Nephron (organoid): ENCODE measurements around the gene IPO5.
"Not testable (repeated sequence)": the region's sequence is repeated elsewhere in the genome, so short reads cannot be mapped to it uniquely, and the experiment has no call there.

Source experiments
- H3K27ac Mint-ChIP-seq, 3 experiments: 2 replicates each; pipeline ENCODE4 v1.8.0; 2020; ENCODE audit warnings: mixed read lengths in 3 of 3, mild to moderate bottlenecking in 2 of 3, moderate library complexity in 1 of 3
- H3K27me3 Mint-ChIP-seq: 2 replicates; pipeline ENCODE4 v1.8.0; 2021; ENCODE audit warnings: low read depth, mild to moderate bottlenecking, moderate library complexity, mixed read lengths
- H3K36me3 Mint-ChIP-seq: 2 replicates; pipeline ENCODE4 v1.8.0; 2020; ENCODE audit warnings: low read depth, mixed read lengths
- H3K4me1 Mint-ChIP-seq: 2 replicates; pipeline ENCODE4 v1.8.0; 2020; ENCODE audit warnings: mixed read lengths
- H3K4me3 Mint-ChIP-seq, 3 experiments: 2 replicates each; pipeline ENCODE4 v1.8.0; 2020; ENCODE audit warnings: mild to moderate bottlenecking in 3 of 3, mixed read lengths in 3 of 3, moderate library complexity in 2 of 3
- H3K9me3 Mint-ChIP-seq: 2 replicates; pipeline ENCODE4 v1.8.0; 2020; ENCODE audit warnings: mixed read lengths
- CTCF ChIP-seq, 3 experiments: fragments of 200-600 bp; sonication (generic); IDR thresholded peaks; one replicate each; pipeline ENCODE4 v1.5.0; 2021; ENCODE audit warnings: antibody characterized with exemption in 3 of 3; ENCODE audit not compliant: unreplicated experiment in 3 of 3

Gene IPO5

GRCh38 chr13:98041081-98041820 is 87.8 kb downstream of the IPO5 start:
- Mint-ChIP-seq H3K27ac (no peak overlapping the region), H3K27me3 (peaks cover 5% of the 10 kb centered on the region), H3K9me3 (no peaks in the 10 kb centered on the region), H3K4me3 (no peak overlapping the region), H3K4me1 (no peaks in the 10 kb centered on the region), H3K36me3 (no peaks in the 10 kb centered on the region)
- no peak for TF ChIP-seq CTCF (IDR thresholded peaks at IDR 0.05; ENCODE audit: unreplicated experiment in 3 of 3)

DNA sequence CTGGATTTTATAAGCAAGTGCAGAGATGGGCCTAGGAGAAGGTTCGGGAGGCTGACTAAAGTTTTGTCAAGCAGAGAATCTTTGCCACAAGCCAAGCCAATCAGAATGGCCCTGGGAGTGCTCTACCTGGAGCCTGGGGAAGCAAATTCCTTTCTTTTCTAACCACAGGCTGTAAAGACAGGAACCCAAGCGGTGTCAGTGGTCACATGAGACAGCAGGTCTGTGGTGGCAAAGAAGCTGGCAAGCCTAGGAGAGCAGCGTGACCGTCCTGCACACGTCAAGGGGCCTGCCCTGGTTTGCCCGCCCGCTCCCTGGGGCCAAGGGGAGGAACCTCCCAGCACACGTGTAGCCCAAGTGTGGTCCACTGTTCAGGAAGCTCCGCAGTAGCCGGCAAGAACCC is 90.8 kb downstream of the IPO5 start:
- H3K4me3 Mint-ChIP-seq: no peak overlapping the region
- no peaks in the 10 kb centered on the region for H3K9me3 Mint-ChIP-seq
- no peaks in the 10 kb centered on the region for H3K4me1 Mint-ChIP-seq
- no peaks in the 10 kb centered on the region for H3K27me3 Mint-ChIP-seq
- H3K36me3 Mint-ChIP-seq: no peaks in the 10 kb centered on the region
- no peak for TF ChIP-seq CTCF (IDR thresholded peaks at IDR 0.05; ENCODE audit: unreplicated experiment in 3 of 3)
- no peak overlapping the region for H3K27ac Mint-ChIP-seq

- not testable (repeated sequence) for H3K27ac Mint-ChIP-seq, H3K9me3 Mint-ChIP-seq, H3K36me3 Mint-ChIP-seq, H3K4me1 Mint-ChIP-seq, H3K4me3 Mint-ChIP-seq
- peaks cover 10% of the 10 kb centered on the region for H3K27me3 Mint-ChIP-seq
Measured at GRCh38 chr13:98047785-98048184, 94.3 kb downstream of the IPO5 start.

DNA sequence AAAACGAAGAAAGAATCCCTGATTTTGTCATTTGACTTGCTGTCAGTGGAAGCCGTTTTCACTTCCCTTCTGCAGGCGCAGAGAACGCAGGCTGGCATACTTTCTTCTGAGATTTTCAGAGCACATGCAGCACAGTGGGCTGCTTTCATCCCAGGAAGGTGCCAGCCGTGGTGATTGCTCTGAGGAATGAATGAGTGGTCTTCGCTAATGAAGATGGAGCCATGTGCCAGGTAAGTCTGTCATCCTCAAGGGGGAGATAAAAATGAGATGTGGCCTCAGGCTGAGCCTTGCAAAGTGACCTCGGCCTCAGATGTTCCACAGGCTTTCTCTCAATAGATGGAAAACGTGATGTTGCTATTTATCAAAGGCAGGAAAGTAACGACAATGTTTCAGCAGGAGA is 94.8 kb downstream of the IPO5 start:
- Mint-ChIP-seq H3K27ac (no peak overlapping the region), H3K27me3 (peaks cover 10% of the 10 kb centered on the region), H3K36me3 (no peaks in the 10 kb centered on the region), H3K4me1 (no peaks in the 10 kb centered on the region), H3K4me3 (no peak overlapping the region), H3K9me3 (peaks cover 3% of the 10 kb centered on the region)
- TF ChIP-seq CTCF (IDR thresholded peaks at IDR 0.05; ENCODE audit: unreplicated experiment in 3 of 3): no peak

- Mint-ChIP-seq H3K27me3 (peaks cover 14% of the 10 kb centered on the region), H3K9me3 (peaks cover 8% of the 10 kb centered on the region), H3K4me1 (no peaks in the 10 kb centered on the region), H3K27ac (peak overlapping the region in 1 of 3 experiments; percentile 32), H3K4me3 (no peak overlapping the region), H3K36me3 (no peaks in the 10 kb centered on the region)
- TF ChIP-seq CTCF (IDR thresholded peaks at IDR 0.05; ENCODE audit: unreplicated experiment in 3 of 3): no peak
Measured at GRCh38 chr13:98050041-98050466, 96.6 kb downstream of the IPO5 start.

DNA sequence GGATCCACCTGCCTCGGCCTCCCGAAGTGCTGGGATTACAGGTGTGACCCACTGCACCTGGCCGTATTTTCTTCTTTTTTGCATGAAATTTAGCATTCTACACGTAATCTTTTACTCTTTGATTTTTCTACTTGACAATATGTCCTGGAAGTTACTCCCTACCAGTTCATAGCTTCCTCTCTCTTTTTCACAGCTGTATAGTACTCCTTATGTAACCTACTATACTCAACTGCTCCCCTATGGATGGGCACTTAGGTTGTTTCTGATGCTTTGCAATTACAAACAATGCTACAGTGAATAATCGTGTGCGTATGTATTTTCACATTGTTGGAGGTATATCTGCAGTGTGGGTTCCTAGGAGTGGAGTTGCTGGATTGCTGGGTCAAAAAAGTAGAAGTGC is 98.9 kb downstream of the IPO5 start:
- H3K4me3 Mint-ChIP-seq: no peak overlapping the region
- H3K36me3 Mint-ChIP-seq: no peaks in the 10 kb centered on the region
- no peak for TF ChIP-seq CTCF (IDR thresholded peaks at IDR 0.05; ENCODE audit: unreplicated experiment in 3 of 3)

More for the DNA sequence above, 98.9 kb downstream of the IPO5 start:
- Mint-ChIP-seq H3K4me1 (no peaks in the 10 kb centered on the region), H3K27ac (no peak overlapping the region), H3K9me3 (peaks cover 8% of the 10 kb centered on the region), H3K27me3 (peaks cover 19% of the 10 kb centered on the region)
